Endometrium (tissue), 2 donors: ENCODE results near the gene SLC27A5.
"Not testable (repeated sequence)": the region's sequence is repeated elsewhere in the genome, so short reads cannot be mapped to it uniquely, and the experiment has no call there.

ENCODE experiments used
- FAIRE-seq: peaks from 2 replicates; lab custom pipeline; 2012; peaks lifted over from hg19 to GRCh38; lab: Jason Lieb, UNC
- donor health status: control.
- donor health status: control.

SLC27A5 gene

GRCh38 chr19:58497634-58498170, 14.1 kb downstream of the SLC27A5 start:
- no peak for FAIRE-seq

- FAIRE-seq, result no peak
Observed at GRCh38 chr19:58492265-58492664, 19.5 kb downstream of the SLC27A5 start.

GRCh38 chr19:58491393-58491792, 20.4 kb downstream of the SLC27A5 start:
- FAIRE-seq, result no peak

GRCh38 chr19:58484349-58484748, 27.4 kb downstream of the SLC27A5 start:
- not testable (repeated sequence) for FAIRE-seq

- FAIRE-seq, result no peak
Observed at GRCh38 chr19:58483776-58484175, 28.0 kb downstream of the SLC27A5 start.

GRCh38 chr19:58482372-58482771, 29.4 kb downstream of the SLC27A5 start:
- FAIRE-seq, result no peak

GRCh38 chr19:58480831-58481230, 31.0 kb downstream of the SLC27A5 start:
- no peak for FAIRE-seq

- FAIRE-seq, result no peak
Observed at GRCh38 chr19:58480481-58480830, 31.3 kb downstream of the SLC27A5 start.

- no peak for FAIRE-seq
Observed at GRCh38 chr19:58479736-58480480, 31.9 kb downstream of the SLC27A5 start.

- FAIRE-seq, result no peak
Observed at GRCh38 chr19:58479303-58479702, 32.5 kb downstream of the SLC27A5 start.

- FAIRE-seq, result no peak
Observed at GRCh38 chr19:58477871-58478270, 33.9 kb downstream of the SLC27A5 start.

GRCh38 chr19:58477130-58477529, 34.7 kb downstream of the SLC27A5 start:
- FAIRE-seq, result no peak

- no peak for FAIRE-seq
Observed at GRCh38 chr19:58476498-58477015, 35.2 kb downstream of the SLC27A5 start.

- FAIRE-seq, result peak; percentile 92
Observed at GRCh38 chr19:58475714-58476497, 35.9 kb downstream of the SLC27A5 start, which contains the start of gene ZNF446. ZNF446 (plus strand) TSS chr19:58476352; CDS start chr19:58477219, 867 bp downstream.

- FAIRE-seq, result no peak
Observed at GRCh38 chr19:58474997-58475713, 36.6 kb downstream of the SLC27A5 start.

GRCh38 chr19:58474291-58474996, 37.3 kb downstream of the SLC27A5 start:
- FAIRE-seq, result no peak

GRCh38 chr19:58473775-58474174, 38.0 kb downstream of the SLC27A5 start:
- FAIRE-seq, result no peak

- no peak for FAIRE-seq
Observed at GRCh38 chr19:58471736-58472135, 40.1 kb downstream of the SLC27A5 start.

GRCh38 chr19:58470837-58471543, 40.8 kb downstream of the SLC27A5 start:
- FAIRE-seq, result not testable (repeated sequence)

GRCh38 chr19:58469241-58470013, 42.4 kb downstream of the SLC27A5 start:
- FAIRE-seq, result no peak
